ENCODE measurements around the gene MTF2. TPM values are rescaled to one million over a fixed set of nuclear protein-coding genes. Genes with fewer than 3 reads are reported as not detected.

The MTF2 gene
- total and polyA plus RNA-seq, 9 donors, result 19.1 to 27.0 (median 20.9) TPM

DNA sequence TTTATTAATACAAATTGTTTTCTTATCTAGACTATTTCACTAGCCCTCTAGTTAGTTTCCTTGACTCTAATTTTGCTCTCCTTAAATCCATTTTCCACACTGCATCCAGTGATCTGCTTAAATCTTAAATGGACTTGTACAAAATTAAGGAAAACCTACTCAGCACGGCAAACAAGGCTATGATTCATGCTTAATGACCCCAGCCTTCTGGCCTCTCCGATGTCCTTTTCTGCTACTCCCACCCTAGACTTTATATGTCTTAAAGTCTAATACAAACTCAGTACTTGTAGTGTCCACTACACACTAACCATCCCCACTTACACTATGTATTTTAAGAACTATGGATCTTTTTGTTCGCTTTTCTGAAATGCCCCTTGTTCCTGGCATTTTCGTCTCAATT, 98.9 kb downstream of the MTF2 start:
- peak; percentile 26 for DNase-seq
- Histone ChIP-seq H3K9me3 (replicated peaks; ENCODE audit: control insufficient read depth, low read depth, low read length) (no peaks in the 10 kb centered on the region), H3K4me1 (ENCODE audit: control insufficient read depth, insufficient read depth, low read length) (peaks cover 2% of the 10 kb centered on the region), H3K4me3 (ENCODE audit: low read length) (no peak overlapping the region), H3K36me3 (ENCODE audit: control insufficient read depth, insufficient read depth, low read length) (peaks cover 5% of the 10 kb centered on the region), H3K27me3 (ENCODE audit: control insufficient read depth, insufficient read depth, low read length) (no peaks in the 10 kb centered on the region), H3K27ac (ENCODE audit: low read length) (peak overlapping the region; percentile 14)
- WGBS (ENCODE audit: insufficient coverage), result 33% methylated on average over 3 of the region's 4 CpGs

DNA sequence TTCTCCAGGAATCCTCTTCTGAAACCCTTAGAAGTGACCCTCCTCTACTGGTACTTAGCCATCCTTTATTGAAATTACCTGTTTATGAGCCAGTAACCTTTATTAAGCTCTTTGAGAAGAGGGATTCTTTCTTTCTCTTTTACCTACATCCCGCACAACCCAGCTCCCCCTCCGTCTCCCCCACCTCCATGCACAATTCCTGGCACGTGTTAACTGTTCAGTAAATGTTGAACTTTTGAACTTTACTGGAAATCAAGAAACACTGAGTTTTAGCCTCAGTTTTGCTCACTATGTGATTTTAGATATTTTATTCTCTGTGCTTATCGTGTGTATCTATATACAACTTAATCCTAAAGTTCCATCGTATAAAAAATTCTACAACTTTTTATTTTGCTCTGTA, 99.3 kb downstream of the MTF2 start:
- Histone ChIP-seq H3K4me1 (ENCODE audit: control insufficient read depth, insufficient read depth, low read length) (peaks cover 2% of the 10 kb centered on the region), H3K27ac (ENCODE audit: low read length) (peak overlapping the region; percentile 14)
- WGBS (ENCODE audit: insufficient coverage), result no CpG with 5 or more reads among the region's 5 CpGs

DNA sequence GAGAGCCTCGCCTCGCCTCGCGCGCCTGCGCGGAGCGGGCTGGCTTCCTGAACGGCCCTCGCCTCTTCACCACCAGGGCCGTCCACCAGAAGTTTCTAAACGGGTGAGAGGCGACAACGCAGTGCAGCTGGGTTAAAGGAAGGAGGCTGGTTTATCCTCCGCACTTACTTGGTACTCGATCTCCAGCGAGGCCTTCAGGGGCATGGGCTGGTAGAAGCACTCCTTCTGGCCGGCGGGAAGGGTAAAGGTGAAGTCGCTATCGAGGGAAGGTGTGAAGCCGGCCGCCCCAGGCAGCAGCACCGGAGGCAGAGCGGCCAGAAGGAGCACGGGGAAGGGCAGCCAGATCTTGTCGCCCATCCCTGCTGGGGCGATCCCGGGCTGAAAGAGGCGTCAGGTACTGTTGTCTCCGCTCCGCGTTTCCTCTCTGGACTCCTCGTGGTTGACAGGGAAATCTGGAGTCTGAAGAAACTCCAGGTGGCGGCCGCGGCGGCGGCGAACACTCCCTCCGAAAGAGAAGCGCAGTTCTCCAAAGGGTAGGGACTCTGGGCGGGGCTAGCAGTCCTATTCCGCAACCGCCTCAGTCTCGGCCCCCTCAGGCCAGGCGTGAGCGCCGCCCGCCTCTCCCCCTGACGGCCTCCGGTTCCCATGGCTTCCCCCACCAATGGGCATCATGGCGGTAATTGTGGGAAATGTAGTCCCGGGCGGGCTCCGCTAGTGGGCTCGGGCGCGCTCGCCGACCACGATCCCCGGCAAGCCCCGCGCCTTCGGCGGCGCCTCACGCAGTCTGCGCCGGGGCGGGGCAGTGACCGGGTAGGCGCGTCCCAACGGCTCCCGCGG, 101.0 kb downstream of the MTF2 start, which contains the start of gene TMED5:
Gene TMED5 (minus strand): TSS at position 528 of the 837 bp plus-strand sequence. CDS start 171 bp downstream, at position 357.
- H3K4me1 ChIP-seq (ENCODE audit: control insufficient read depth, insufficient read depth, low read length), result peaks cover 2% of the 10 kb centered on the region
- under 1% methylated on average over 66 of the region's 78 CpGs for WGBS (ENCODE audit: insufficient coverage)

More for the DNA sequence above, 99.3 kb downstream of the MTF2 start:
- DNase-seq, result peak; percentile 43
- H3K27me3 ChIP-seq (ENCODE audit: control insufficient read depth, insufficient read depth, low read length), result no peaks in the 10 kb centered on the region
- H3K36me3 ChIP-seq (ENCODE audit: control insufficient read depth, insufficient read depth, low read length), result peaks cover 5% of the 10 kb centered on the region
- H3K9me3 ChIP-seq (replicated peaks; ENCODE audit: control insufficient read depth, low read depth, low read length), result no peaks in the 10 kb centered on the region
- H3K4me3 ChIP-seq (ENCODE audit: low read length), result no peak overlapping the region

DNA sequence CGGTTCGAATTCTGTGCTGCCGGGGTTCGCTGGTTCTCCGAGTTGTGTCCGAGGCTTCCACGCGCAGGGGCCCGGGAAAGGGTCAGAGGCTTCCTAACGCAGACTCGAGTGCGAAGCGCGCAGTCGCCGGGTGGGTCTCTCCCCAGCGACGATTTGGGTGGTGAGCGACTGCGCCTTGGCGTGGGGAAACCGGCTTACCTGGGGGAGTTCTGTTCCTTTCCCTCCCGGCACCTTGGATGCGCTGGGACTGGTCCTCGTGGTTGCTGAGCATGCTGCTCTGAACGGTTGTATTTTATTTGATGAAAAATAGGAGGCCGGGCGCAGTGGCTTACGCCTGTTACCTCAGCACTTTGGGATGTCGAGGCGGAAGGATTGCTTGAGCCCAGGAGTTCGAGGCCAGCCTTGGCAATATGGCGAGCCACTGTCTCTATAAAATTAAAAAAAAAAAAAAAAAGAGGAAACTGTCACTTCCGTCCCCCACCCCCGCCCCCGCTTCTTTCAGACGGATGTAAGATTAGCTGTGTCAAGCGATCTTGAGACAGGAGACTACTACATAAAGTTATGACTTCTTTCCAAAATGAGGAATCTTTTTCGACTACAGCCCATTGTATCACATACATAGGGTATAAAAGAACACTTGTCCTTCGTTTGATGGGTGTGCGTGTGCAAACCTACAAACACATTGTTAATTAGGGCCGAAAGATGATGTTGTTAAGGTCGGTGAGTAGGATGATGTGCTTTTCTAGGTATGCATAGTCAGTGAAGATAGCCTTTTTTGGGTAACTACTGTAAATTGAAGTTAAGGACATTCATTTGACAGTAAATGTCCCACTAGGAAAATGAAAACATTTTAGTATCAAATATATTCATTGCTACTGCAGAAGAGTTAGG, 101.9 kb downstream of the MTF2 start, which contains the start of gene CCDC18:
Gene CCDC18 (plus strand): TSS at position 2 of the 891 bp plus-strand sequence. CDS start 2,638 bp downstream, outside the sequence.
- peaks cover 2% of the 10 kb centered on the region for H3K4me1 ChIP-seq (ENCODE audit: control insufficient read depth, insufficient read depth, low read length)
- no peaks in the 10 kb centered on the region for H3K27me3 ChIP-seq (ENCODE audit: control insufficient read depth, insufficient read depth, low read length)
- peak within 1 kb of the TSS; percentile 98 for H3K27ac ChIP-seq (ENCODE audit: low read length)
- H3K4me3 ChIP-seq (ENCODE audit: low read length), result peak within 1 kb of the TSS; percentile 77
- peaks cover 2% of the 10 kb centered on the region for H3K36me3 ChIP-seq (ENCODE audit: control insufficient read depth, insufficient read depth, low read length)
- DNase-seq, result peak; percentile 57
- no peaks in the 10 kb centered on the region for H3K9me3 ChIP-seq (replicated peaks; ENCODE audit: control insufficient read depth, low read depth, low read length)
- WGBS (ENCODE audit: insufficient coverage), result under 1% methylated on average over 23 of the region's 43 CpGs

More for the DNA sequence above, 101.0 kb downstream of the MTF2 start, which contains the start of gene TMED5:
- Histone ChIP-seq H3K4me3 (ENCODE audit: low read length) (peak within 1 kb of the TSS; percentile 77), H3K27ac (ENCODE audit: low read length) (peak within 1 kb of the TSS; percentile 98), H3K27me3 (ENCODE audit: control insufficient read depth, insufficient read depth, low read length) (no peaks in the 10 kb centered on the region), H3K9me3 (replicated peaks; ENCODE audit: control insufficient read depth, low read depth, low read length) (no peaks in the 10 kb centered on the region), H3K36me3 (ENCODE audit: control insufficient read depth, insufficient read depth, low read length) (peaks cover 2% of the 10 kb centered on the region)
- peak; percentile 100 for DNase-seq

DNA sequence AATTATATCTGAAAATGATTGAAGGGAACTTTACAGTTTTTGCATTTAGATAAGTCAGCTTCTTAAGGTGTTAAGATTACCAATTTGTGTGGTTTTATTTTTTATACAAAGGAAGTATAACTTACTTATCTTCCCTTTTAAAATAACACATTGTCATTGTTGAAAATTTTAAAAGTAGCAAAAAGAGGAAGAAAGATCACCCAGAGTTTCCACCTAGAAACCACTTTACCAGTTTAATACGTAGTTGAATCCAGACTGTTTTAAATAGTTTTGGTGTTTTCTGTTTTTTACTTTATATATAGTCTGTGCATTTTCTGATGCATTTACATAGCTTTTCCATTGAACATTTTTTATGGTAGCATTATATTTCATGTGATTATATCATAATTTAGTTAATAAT, 107.6 kb downstream of the MTF2 start:
- Histone ChIP-seq H3K9me3 (replicated peaks; ENCODE audit: control insufficient read depth, low read depth, low read length) (no peaks in the 10 kb centered on the region), H3K36me3 (ENCODE audit: control insufficient read depth, insufficient read depth, low read length) (no peaks in the 10 kb centered on the region), H3K4me1 (ENCODE audit: control insufficient read depth, insufficient read depth, low read length) (no peaks in the 10 kb centered on the region), H3K27ac (ENCODE audit: low read length) (no peak overlapping the region), H3K27me3 (ENCODE audit: control insufficient read depth, insufficient read depth, low read length) (no peaks in the 10 kb centered on the region), H3K4me3 (ENCODE audit: low read length) (no peak overlapping the region)
- no CpG with 5 or more reads among the region's 1 CpG for WGBS (ENCODE audit: insufficient coverage)
- peak; percentile 12 for DNase-seq

Other genes with a start within 250 kb of the MTF2 start
- 3,441 TPM for gene RPL5, start 247.2 kb upstream of the MTF2 start, total RNA-seq
- 1,000 to 10,000 TPM; 2,573 to 3,024 (median 2,782) TPM for gene RPL5, start 247.2 kb upstream of the MTF2 start, polyA plus RNA-seq (ENCODE audit: insufficient read depth in 1 of 8, insufficient read length in 8 of 8, low replicate concordance in 1 of 8)
- 5.9 TPM for gene DIPK1A, start 117.8 kb upstream of the MTF2 start, total RNA-seq
- 10 to 100 TPM in 3 of 8 donors, 1 to 10 TPM in 5; 8.2 to 11.0 (median 9.4) TPM for gene DIPK1A, start 117.8 kb upstream of the MTF2 start, polyA plus RNA-seq (ENCODE audit: insufficient read depth in 1 of 8, insufficient read length in 8 of 8, low replicate concordance in 1 of 8)
- gene TMED5, start 101.1 kb downstream of the MTF2 start, total RNA-seq, result 18.2 TPM
- 10 to 100 TPM; 19.6 to 28.5 (median 24.3) TPM for gene TMED5, start 101.1 kb downstream of the MTF2 start, polyA plus RNA-seq (ENCODE audit: insufficient read depth in 1 of 8, insufficient read length in 8 of 8, low replicate concordance in 1 of 8)
- gene CCDC18, start 101.4 kb downstream of the MTF2 start, total RNA-seq, result 6.9 TPM
- 1 to 10 TPM; 4.5 to 8.1 (median 5.3) TPM for gene CCDC18, start 101.4 kb downstream of the MTF2 start, polyA plus RNA-seq (ENCODE audit: insufficient read depth in 1 of 8, insufficient read length in 8 of 8, low replicate concordance in 1 of 8)

All from muscle of leg (tissue), 11 donors.